GM15510 (cell line): ENCODE data around the gene TMEM179.

ENCODE experiments used
- POLR2A ChIP-seq: IDR thresholded peaks from 3 replicates; pipeline ENCODE4 v1.6.1; 2011; ENCODE audit warnings: borderline replicate concordance; ENCODE audit not compliant: insufficient read length; ENCODE audit errors: extremely low read depth

TMEM179 gene

GRCh38 chr14:104553166-104554087 is 51.1 kb downstream of the TMEM179 start:
- TF ChIP-seq POLR2A: no peak

- no peak for TF ChIP-seq POLR2A
Measured at GRCh38 chr14:104552738-104553125, 51.8 kb downstream of the TMEM179 start.

- TF ChIP-seq POLR2A: no peak
Measured at GRCh38 chr14:104551851-104552737, 52.5 kb downstream of the TMEM179 start.

- no peak for TF ChIP-seq POLR2A
Measured at GRCh38 chr14:104550861-104551728, 53.5 kb downstream of the TMEM179 start.

GRCh38 chr14:104550340-104550860 is 54.2 kb downstream of the TMEM179 start:
- no peak for TF ChIP-seq POLR2A

- no peak for TF ChIP-seq POLR2A
Measured at GRCh38 chr14:104549536-104550339, 54.8 kb downstream of the TMEM179 start.

- no peak for TF ChIP-seq POLR2A
Measured at GRCh38 chr14:104548802-104549535, 55.6 kb downstream of the TMEM179 start.

GRCh38 chr14:104547998-104548700 is 56.4 kb downstream of the TMEM179 start:
- TF ChIP-seq POLR2A: no peak

GRCh38 chr14:104547310-104547997 is 57.1 kb downstream of the TMEM179 start:
- TF ChIP-seq POLR2A: no peak

GRCh38 chr14:104546591-104547309 is 57.8 kb downstream of the TMEM179 start:
- no peak for TF ChIP-seq POLR2A

- no peak for TF ChIP-seq POLR2A
Measured at GRCh38 chr14:104545942-104546501, 58.5 kb downstream of the TMEM179 start.
